Skeletal muscle cell (primary cell): ENCODE results near the gene ERCC6L.

Source experiments
- DNase-seq: peaks from one replicate; pipeline ENCODE4 v3.0.0-alpha.2; 2010; ENCODE audit warnings: low read depth
- H3K4me3 ChIP-seq: 2 replicates; pipeline ENCODE4 v1.5.1; 2011; ENCODE audit warnings: low read depth, mild to moderate bottlenecking, control low read depth, low read length, moderate library complexity

Gene ERCC6L

GRCh38 chrX:72238721-72239475, at the start of gene ERCC6L:
TSS of gene ERCC6L (minus strand) at chrX:72239027. CDS start at chrX:72238911, 116 bp downstream.
- H3K4me3 ChIP-seq: peak within 1 kb of the TSS; percentile 53
- DNase-seq: peak; percentile 52

- H3K4me3 ChIP-seq: no peak overlapping the region
- DNase-seq: no peak
Measured at GRCh38 chrX:72282302-72282701, 43.5 kb upstream of the ERCC6L start.

DNA sequence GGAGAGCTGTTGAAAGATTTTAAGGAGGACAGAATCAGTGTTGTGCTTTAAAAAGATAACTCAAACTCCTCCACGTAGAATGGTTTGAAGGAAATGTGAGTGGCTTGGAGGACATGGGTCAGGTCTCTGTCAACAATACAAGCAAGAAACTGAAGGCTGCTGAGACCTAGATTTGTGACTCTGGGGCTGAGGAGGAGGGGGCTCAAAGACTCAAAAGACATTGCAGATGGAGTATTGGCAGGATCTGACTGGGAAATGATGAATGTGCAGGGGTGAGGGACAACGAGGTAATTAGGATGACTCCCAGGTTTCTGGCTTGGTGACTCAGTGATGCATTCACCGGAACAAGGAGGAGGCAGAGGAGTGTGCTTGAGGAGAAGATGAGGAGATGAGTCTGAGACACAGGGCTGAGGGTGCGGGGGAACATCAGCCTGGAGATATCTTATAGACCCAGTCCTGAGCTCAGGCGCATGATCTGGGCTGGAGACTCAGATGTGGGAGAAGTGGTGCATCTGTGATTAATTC, 41.6 kb upstream of the ERCC6L start:
- DNase-seq: peak; percentile 15
- H3K4me3 ChIP-seq: no peak overlapping the region

GRCh38 chrX:72276478-72276953, 37.7 kb upstream of the ERCC6L start:
- no peak for DNase-seq
- H3K4me3 ChIP-seq: peak overlapping the region; percentile 69

DNA sequence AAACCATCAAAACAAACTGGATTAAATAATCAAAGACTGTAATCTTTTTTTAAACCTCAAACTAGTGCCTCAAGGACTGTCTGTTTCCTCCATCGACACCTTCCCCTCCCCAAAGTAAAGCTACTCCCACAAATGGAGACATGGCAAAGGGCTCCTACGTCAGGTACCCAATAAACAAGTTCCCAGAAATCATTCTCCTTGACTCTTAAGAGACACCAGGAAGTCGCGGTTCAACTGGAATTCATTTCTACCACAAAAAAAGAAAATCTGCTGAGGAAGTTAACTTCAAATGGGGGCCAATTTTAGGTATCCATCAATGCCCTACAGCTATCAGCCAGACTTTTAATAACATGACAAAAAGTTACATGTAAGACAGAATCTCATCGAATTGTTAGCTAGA, 35.7 kb upstream of the ERCC6L start:
- H3K4me3 ChIP-seq: no peak overlapping the region
- DNase-seq: no peak

DNA sequence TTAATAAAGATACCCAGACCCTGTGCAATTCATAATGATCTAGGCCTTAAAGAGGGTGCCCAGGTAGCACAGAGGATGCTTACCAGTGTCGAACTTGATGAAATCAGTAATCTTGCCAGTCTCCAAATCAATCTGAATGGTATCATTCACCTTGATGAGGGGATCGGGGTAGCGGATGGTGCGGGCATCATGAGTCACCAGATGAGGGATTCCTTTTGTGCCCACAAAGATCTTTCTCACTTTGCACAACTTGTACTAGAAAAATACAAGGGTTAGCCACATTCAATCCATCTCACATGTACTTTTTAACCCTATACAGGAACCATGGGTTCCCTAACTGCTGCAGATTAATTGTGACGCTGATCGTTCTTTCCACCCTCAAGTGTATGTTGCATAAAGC, 34.9 kb upstream of the ERCC6L start:
- no peak for DNase-seq
- H3K4me3 ChIP-seq: no peak overlapping the region

DNA sequence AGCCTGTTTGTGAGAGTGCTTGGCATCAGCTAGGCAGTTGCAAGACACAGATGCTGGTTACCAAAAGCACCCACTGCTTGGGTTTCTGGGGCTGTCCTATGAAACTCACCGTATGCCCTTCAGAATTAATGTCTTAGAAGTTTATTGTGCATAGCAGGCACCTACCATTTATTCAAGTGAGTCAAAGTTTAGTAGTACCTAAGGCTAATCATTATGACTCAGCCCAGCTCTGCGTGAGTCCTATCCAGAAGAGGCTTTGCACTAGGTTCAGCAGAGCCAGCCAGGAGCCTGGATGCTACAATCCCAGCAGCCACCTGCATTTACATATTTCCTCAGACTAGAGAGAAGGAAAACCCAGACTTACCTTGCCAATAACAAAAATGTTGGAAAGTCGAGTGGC, 34.0 kb upstream of the ERCC6L start:
- no peak for DNase-seq
- no peak overlapping the region for H3K4me3 ChIP-seq

- DNase-seq: no peak
- H3K4me3 ChIP-seq: no peak overlapping the region
Measured at GRCh38 chrX:72271812-72272211, 33.0 kb upstream of the ERCC6L start.

DNA sequence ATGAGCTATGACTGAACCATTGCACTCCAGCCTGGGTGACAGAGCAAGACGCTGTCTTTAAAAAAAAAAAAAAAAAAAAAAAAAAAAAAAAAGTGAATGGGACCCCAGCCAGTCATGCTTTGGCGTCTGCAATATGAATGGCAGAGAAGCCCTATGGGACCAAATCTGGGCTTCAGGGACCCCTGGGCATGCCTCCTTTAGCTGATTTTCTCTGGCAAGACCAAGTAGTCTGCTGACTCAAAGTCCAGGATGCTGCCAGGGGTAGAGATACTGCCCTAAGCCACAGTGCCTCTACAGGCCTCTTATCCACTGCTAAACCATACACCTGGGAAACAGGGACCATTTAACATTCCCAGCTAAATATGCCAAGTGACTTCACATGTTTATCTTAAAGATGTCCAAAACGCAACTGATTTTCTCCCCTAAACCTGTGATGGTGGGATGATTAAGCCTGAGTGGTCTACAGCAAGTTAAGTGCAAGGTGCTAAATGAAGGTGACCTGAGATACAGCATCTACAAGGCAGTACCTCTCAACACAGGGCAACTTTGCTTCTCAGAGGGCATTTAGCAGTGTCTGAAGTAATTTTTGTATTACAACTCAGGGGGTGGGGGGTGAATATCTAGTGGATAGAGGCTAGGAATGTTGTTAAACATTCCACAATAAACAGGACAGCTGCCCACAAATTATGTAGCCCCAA, 32.4 kb upstream of the ERCC6L start:
- DNase-seq: no peak
- H3K4me3 ChIP-seq: no peak overlapping the region

- H3K4me3 ChIP-seq: no peak overlapping the region
- DNase-seq: no peak
Measured at GRCh38 chrX:72270316-72270866, 31.6 kb upstream of the ERCC6L start.

DNA sequence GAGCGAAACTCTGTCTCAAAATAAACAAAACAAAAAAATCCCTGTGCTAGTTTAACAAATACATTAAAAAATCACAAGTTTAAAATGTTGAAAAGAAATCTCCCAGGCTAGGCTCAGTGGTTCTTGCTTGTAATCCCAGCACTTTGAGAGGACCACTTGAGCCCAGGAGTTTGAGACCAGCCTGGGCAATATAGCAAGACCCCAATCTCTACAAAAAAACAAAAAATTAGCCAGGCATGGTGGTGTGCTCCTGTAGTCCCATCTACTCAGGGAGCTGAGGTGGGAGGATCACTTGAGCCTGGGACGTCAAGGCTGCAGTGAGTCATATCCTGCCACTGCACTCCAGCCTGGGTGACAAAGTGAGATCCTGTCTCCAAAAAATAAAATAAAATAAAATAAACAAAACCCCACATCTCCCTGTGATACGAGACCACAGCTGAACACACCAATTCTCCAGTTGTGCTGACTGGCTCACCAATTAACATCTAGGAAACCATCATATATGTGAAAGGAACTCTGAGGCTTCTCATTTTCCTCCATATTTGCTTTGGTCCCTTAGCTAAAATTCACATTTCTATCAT, 30.9 kb upstream of the ERCC6L start:
- H3K4me3 ChIP-seq: no peak overlapping the region
- peak; percentile 39 for DNase-seq

- DNase-seq: peak; percentile 23
- no peak overlapping the region for H3K4me3 ChIP-seq
Measured at GRCh38 chrX:72268597-72269365, 30.0 kb upstream of the ERCC6L start.

- no peak overlapping the region for H3K4me3 ChIP-seq
- DNase-seq: no peak
Measured at GRCh38 chrX:72265263-72265662, 26.4 kb upstream of the ERCC6L start.

GRCh38 chrX:72262077-72262476, 23.2 kb upstream of the ERCC6L start:
- H3K4me3 ChIP-seq: no peak overlapping the region
- DNase-seq: no peak

GRCh38 chrX:72260448-72260847, 21.6 kb upstream of the ERCC6L start:
- no peak for DNase-seq
- H3K4me3 ChIP-seq: no peak overlapping the region

DNA sequence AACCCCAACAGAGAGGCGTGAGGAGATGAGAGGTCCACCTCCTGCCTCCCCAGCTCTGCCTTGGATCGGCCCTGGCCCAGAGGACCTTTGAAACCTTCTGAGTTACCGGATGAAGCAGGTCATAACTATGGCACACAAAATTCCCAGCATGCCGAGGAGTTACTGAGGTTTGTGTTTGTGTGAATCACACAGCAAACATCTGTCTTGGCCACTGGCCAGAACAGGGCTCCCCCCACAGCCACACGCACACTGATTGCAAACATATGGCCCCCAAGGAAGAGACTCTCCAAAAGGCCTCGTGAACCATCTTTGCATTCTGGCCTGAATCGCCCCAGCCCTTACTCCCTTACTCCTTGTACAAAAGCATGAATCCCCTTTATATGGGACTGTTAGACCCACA, 19.3 kb upstream of the ERCC6L start:
- DNase-seq: no peak
- H3K4me3 ChIP-seq: no peak overlapping the region

- no peak overlapping the region for H3K4me3 ChIP-seq
Measured at GRCh38 chrX:72255864-72256263, 17.0 kb upstream of the ERCC6L start.

DNA sequence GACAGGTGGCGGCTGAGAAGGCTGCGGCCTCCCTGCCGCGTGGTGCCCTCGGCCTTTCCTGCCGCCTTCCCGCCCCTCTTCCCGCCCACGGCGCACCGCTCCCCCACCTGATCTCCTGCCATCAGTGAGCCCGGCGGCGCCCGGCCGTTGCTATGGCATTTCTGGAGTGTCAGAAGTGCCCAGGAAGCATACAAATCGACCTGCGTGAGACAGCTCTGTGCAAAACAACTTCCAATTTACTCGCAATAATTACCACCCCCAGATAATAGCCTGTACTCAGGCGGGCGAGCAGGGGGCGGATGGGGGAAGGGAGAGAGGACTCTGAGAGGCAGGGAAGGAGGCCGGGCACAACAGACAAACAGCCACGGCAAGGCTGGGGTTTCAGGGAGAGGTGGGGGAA, 16.6 kb upstream of the ERCC6L start:
- DNase-seq: no peak

More at GRCh38 chrX:72255864-72256263, 17.0 kb upstream of the ERCC6L start:
- no peak for DNase-seq

DNA sequence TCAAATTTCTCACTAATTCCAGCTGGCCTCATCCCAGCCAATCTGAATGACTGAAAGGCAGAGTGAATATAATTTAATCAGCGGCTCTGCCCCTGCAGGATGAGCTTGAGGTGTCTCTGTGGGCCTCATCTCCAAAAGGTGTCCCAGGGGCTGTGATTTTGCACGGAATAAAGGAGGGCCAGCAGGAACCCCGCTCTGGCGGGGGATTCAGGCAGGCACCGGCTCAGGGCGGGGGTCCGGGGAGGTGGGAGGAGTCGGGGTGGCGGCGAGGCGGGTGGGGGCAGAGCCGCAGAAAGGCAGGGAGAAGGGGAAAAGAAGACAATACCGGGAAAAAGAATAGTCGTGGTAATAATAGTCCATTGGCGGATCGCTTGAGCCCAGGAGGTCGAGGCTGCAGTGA, 16.0 kb upstream of the ERCC6L start:
- DNase-seq: no peak
- H3K4me3 ChIP-seq: no peak overlapping the region

More for the DNA sequence above, 16.6 kb upstream of the ERCC6L start:
- H3K4me3 ChIP-seq: no peak overlapping the region
